Activated CD8-positive, alpha-beta T cell treated with anti-CD3 and anti-CD28 coated beads for 36 hours (primary cell): ENCODE data around the gene BEND5. TPM values are rescaled to one million over a fixed set of nuclear protein-coding genes. Genes with fewer than 3 reads are reported as not detected.

Experiments used
- ATAC-seq: fragments of 200-7000 bp; cut with Tn5 transposase; one replicate; pipeline ENCODE4 v1.10.0; 2021; ENCODE audit warnings: mild to moderate bottlenecking, moderate library complexity
- CTCF ChIA-PET: fragments of 350-600 bp; sonication (Branson Sonifier 250); formaldehyde crosslinking; loops from one replicate; lab custom pipeline; 2021; ENCODE audit warnings: antibody characterized with exemption; lab: Charles Lee
- POLR2A ChIA-PET: fragments of 350-600 bp; sonication (Branson Sonifier 250); formaldehyde crosslinking; loops from one replicate; lab custom pipeline; 2021; ENCODE audit warnings: antibody characterized with exemption; lab: Charles Lee
- DNase-seq: peaks from one replicate; pipeline ENCODE4 v3.0.0-alpha.2; 2020
- H3K27ac Mint-ChIP-seq: one replicate; pipeline ENCODE4 v1.8.0; 2021; ENCODE audit warnings: mild to moderate bottlenecking, mixed read lengths
- H3K27me3 Mint-ChIP-seq: one replicate; pipeline ENCODE4 v1.8.0; 2021; ENCODE audit warnings: mixed read lengths
- H3K36me3 Mint-ChIP-seq: one replicate; pipeline ENCODE4 v1.8.0; 2021; ENCODE audit warnings: low read depth, mixed read lengths
- H3K4me1 Mint-ChIP-seq: one replicate; pipeline ENCODE4 v1.8.0; 2021; ENCODE audit warnings: low read depth, mixed read lengths
- H3K4me3 Mint-ChIP-seq: one replicate; pipeline ENCODE4 v1.8.0; 2021; ENCODE audit warnings: mild to moderate bottlenecking, moderate library complexity, mixed read lengths
- H3K9me3 Mint-ChIP-seq: one replicate; pipeline ENCODE4 v1.8.0; 2021; ENCODE audit warnings: mixed read lengths
- CTCF ChIP-seq: fragments of 200-600 bp; IDR thresholded peaks from one replicate; pipeline ENCODE4 v1.8.0; 2022; ENCODE audit warnings: antibody characterized with exemption, mild to moderate bottlenecking
- intact Hi-C: fragments of 100-400 bp; cut with micrococcal nuclease; formaldehyde crosslinking; loops from one replicate; pipeline ENCODE4 v1.10.0; 2022
- total RNA-seq, 2 experiments: library from RNA; stranded (reverse); gene quantifications; one replicate each; pipeline ENCODE4 v1.2.3, GENCODE V29; 2021

BEND5 gene
- total RNA-seq, 2 experiments from 2014 or later, result 62.6 to 73.6 TPM

DNA sequence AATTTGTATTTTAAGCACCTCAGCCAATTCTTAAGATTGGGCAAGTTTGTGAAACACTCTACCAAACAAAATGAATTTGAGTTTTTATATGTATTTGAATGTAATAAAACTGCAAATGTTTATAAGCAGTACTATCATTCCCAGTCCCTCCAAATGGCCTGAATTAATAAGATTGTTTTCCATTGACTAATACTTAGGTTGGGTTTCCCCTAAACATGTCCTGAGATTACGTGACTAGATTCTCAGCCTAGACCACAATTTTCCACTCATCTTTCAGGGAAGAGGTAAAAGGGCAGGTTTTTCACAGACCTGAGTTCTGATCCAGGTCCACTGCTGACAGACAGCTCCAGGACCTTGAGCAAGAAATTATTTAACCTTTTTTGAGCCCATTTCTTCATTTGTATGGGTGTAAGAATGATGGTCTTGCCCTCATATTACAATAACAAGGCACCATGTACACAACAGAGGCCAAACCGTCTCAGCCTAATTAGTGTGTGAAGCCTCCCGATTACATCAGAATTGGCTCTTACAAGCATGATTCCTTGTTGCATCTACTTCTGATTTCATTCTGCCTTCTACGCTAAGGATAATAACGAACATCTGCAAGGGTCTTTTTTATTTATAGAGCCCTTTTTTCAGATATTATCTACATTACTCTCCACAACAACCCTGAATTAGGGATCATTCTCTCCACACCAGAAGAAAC is 51.2 kb downstream of the BEND5 start:
- intact Hi-C loops, result no loop called here
- Mint-ChIP-seq H3K36me3 (peaks cover 23% of the 10 kb centered on the region), H3K9me3 (no peaks in the 10 kb centered on the region), H3K4me3 (no peak overlapping the region), H3K27ac (no peak overlapping the region), H3K27me3 (no peaks in the 10 kb centered on the region), H3K4me1 (peaks cover 17% of the 10 kb centered on the region)
- DNase-seq (no peak), ATAC-seq (no peak)
- TF ChIP-seq CTCF, result no peak
- ChIA-PET POLR2A (no interaction called here), CTCF (interaction anchor here (1.1 to 1.5 kb wide), 3 partner anchors 29 to 92 kb away, joined by 3 to 4 read pairs (median 3); no protein-coding TSS in a partner anchor)

DNA sequence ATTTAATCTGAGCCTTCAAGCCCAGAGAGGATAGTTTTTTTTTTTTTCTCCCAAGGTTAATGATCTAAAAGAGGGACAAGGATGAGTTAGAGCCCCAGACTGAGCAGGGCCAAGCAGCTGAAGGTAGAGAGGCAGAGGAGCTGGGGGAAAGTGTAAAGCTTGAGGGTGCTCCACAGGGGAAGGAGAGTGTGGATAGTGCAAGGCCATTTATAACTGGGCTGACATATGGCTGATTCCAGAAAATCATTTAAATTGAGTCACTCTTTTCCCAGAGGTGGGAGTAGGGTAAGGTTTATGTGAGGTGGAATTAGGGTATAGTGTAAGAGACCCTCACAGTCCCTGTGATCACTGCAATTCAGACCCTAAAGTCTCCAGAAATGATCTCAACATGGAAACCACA is 55.8 kb downstream of the BEND5 start:
- Mint-ChIP-seq H3K27me3 (no peaks in the 10 kb centered on the region), H3K4me3 (no peak overlapping the region), H3K27ac (no peak overlapping the region), H3K9me3 (no peaks in the 10 kb centered on the region), H3K4me1 (peaks cover 6% of the 10 kb centered on the region), H3K36me3 (no peaks in the 10 kb centered on the region)
- TF ChIP-seq CTCF, result no peak
- intact Hi-C loops, result no loop called here
- ChIA-PET POLR2A (no interaction called here), CTCF (no interaction called here)
- ATAC-seq (no peak), DNase-seq (no peak)

- no peak overlapping the region for H3K27ac Mint-ChIP-seq
- H3K36me3 Mint-ChIP-seq, result no peaks in the 10 kb centered on the region
- ATAC-seq, result no peak
- ChIA-PET POLR2A (no interaction called here), CTCF (interaction anchor here (1.1 kb wide), 1 partner anchor 1630 kb away, joined by 3 read pairs; no protein-coding TSS in a partner anchor)
- DNase-seq, result no peak
- intact Hi-C loops, result no loop called here
- no peak overlapping the region for H3K4me3 Mint-ChIP-seq
- no peaks in the 10 kb centered on the region for H3K27me3 Mint-ChIP-seq
- TF ChIP-seq CTCF, result no peak
- H3K4me1 Mint-ChIP-seq, result peaks cover 5% of the 10 kb centered on the region
- no peaks in the 10 kb centered on the region for H3K9me3 Mint-ChIP-seq
Measured at GRCh38 chr1:48718705-48719104, 58.0 kb downstream of the BEND5 start.

DNA sequence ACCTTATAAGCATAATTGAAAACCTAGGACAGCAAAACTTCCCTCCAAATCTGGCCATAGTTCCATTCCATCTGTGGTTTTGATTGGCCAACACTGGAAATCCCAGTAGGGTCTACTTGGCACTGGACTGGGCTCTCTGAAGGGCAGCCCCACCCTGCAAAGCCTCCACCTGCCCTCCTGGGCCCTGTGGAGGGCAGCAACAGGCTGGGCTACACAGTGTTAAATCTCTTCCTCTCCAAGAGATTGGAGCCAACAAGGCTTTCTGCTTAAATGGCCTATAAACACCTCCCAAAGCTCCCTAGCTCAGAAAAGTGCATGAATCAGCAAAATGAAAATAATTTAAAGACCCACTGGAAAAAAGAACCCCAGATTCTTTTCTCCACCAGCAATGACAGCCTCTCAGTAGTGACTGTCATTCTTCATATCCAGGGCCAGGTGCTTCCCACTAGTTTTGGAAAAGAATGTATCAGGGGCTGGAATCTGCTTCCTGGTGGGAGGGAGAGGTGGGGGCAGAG is 58.5 kb downstream of the BEND5 start:
- CTCF ChIA-PET, result no interaction called here

More for the DNA sequence above, 58.5 kb downstream of the BEND5 start:
- no peaks in the 10 kb centered on the region for H3K9me3 Mint-ChIP-seq
- no peaks in the 10 kb centered on the region for H3K36me3 Mint-ChIP-seq
- peaks cover 5% of the 10 kb centered on the region for H3K4me1 Mint-ChIP-seq
- TF ChIP-seq CTCF, result no peak
- ATAC-seq (no peak), DNase-seq (no peak)
- H3K27me3 Mint-ChIP-seq, result no peaks in the 10 kb centered on the region
- H3K27ac Mint-ChIP-seq, result no peak overlapping the region
- intact Hi-C loops, result no loop called here
- no peak overlapping the region for H3K4me3 Mint-ChIP-seq
- POLR2A ChIA-PET, result no interaction called here
